Keratinocyte (primary cell): Measurements from ENCODE around the gene SDK1. TPM values are rescaled to one million over a fixed set of nuclear protein-coding genes. Genes with fewer than 3 reads are reported as not detected.

ENCODE experiments used
- DNase-seq: peaks from one replicate; pipeline ENCODE4 v3.0.0-alpha.2; 2011; ENCODE audit warnings: low read depth, missing footprints, low spot score
- FAIRE-seq: peaks from 2 replicates; lab custom pipeline; 2011; peaks lifted over from hg19 to GRCh38; lab: Jason Lieb, UNC
- H2AFZ ChIP-seq: 2 replicates; pipeline ENCODE4 v1.6.0; 2012; ENCODE audit warnings: low read length, control low read depth, inconsistent platforms; ENCODE audit not compliant: control insufficient read depth
- H3K27ac ChIP-seq: 2 replicates; pipeline ENCODE4 v1.5.1; 2011; ENCODE audit warnings: low read length; ENCODE audit not compliant: control insufficient read depth, insufficient read depth
- H3K27me3 ChIP-seq: 3 replicates; pipeline ENCODE4 v1.6.0; 2011; ENCODE audit warnings: low read length; ENCODE audit not compliant: control insufficient read depth, insufficient read depth; ENCODE audit errors: extremely low read depth
- H3K36me3 ChIP-seq, 2 experiments: 2 replicates in 1 of 2; 3 replicates in 1 of 2; pipeline ENCODE4 v1.5.1; 2011; ENCODE audit warnings: low read length in 2 of 2, mild to moderate bottlenecking in 1 of 2; ENCODE audit not compliant: control insufficient read depth in 2 of 2, insufficient read depth in 2 of 2; ENCODE audit errors: extremely low read depth in 1 of 2
- H3K4me1 ChIP-seq: 3 replicates; pipeline ENCODE4 v1.5.1; 2011; ENCODE audit warnings: low read length; ENCODE audit not compliant: control insufficient read depth, insufficient read depth; ENCODE audit errors: extremely low read depth
- H3K4me2 ChIP-seq: 3 replicates; pipeline ENCODE4 v1.6.0; 2011; ENCODE audit warnings: low read depth, low read length; ENCODE audit not compliant: control insufficient read depth, insufficient read depth; ENCODE audit errors: extremely low read depth
- H3K4me3 ChIP-seq, 3 experiments: fragments of 200-600 bp in 1 of 3; sonication (generic) in 1 of 3; 2 replicates in 2 of 3; 3 replicates in 1 of 3; pipeline ENCODE4 v1.5.1; 2011 to 2016; ENCODE audit warnings: low read length in 3 of 3, mild to moderate bottlenecking in 3 of 3, control low read depth in 2 of 3, inconsistent platforms in 1 of 3, low read depth in 1 of 3, mixed read lengths in 1 of 3, mixed run types in 1 of 3, moderate library complexity in 1 of 3; ENCODE audit not compliant: control insufficient read depth in 2 of 3, insufficient read depth in 2 of 3; ENCODE audit errors: extremely low read depth in 1 of 3
- H3K79me2 ChIP-seq: 2 replicates; pipeline ENCODE4 v1.6.0; 2012; ENCODE audit warnings: low read length; ENCODE audit not compliant: control insufficient read depth, insufficient read depth
- H3K9ac ChIP-seq: 3 replicates; pipeline ENCODE4 v1.6.0; 2011; ENCODE audit warnings: low read length; ENCODE audit not compliant: control insufficient read depth, insufficient read depth; ENCODE audit errors: extremely low read depth
- H3K9me1 ChIP-seq: 3 replicates; pipeline ENCODE4 v1.6.0; 2011; ENCODE audit warnings: low read length; ENCODE audit not compliant: control insufficient read depth, insufficient read depth; ENCODE audit errors: extremely low read depth
- H3K9me3 ChIP-seq: 2 replicates; pipeline ENCODE4 v1.5.1; 2012; ENCODE audit warnings: low read depth, low read length; ENCODE audit not compliant: control insufficient read depth
- H4K20me1 ChIP-seq: 3 replicates; pipeline ENCODE4 v1.6.0; 2011; ENCODE audit warnings: low read length; ENCODE audit not compliant: control insufficient read depth, insufficient read depth; ENCODE audit errors: extremely low read depth
- CTCF ChIP-seq, 3 experiments: IDR thresholded peaks in 1 of 3; conservative IDR thresholded peaks in 1 of 3; optimal IDR thresholded peaks in 1 of 3; 2 replicates in 2 of 3; 3 replicates in 1 of 3; pipeline versions ENCODE3 to v1.5.1; 2011; ENCODE audit warnings: low read length in 3 of 3, mild to moderate bottlenecking in 3 of 3, moderate library complexity in 2 of 3, control low read depth in 1 of 3, inconsistent platforms in 1 of 3; ENCODE audit not compliant: insufficient read depth in 2 of 3; ENCODE audit errors: extremely low read depth in 1 of 3
- EZH2 ChIP-seq: IDR thresholded peaks from one replicate; pipeline ENCODE4 v1.6.1; 2012; ENCODE audit warnings: inconsistent platforms, mild to moderate bottlenecking, low read length, moderate library complexity
- dilution Hi-C: fragments of 300-500 bp; cut with MboI; formaldehyde crosslinking; loops from one replicate; pipeline ENCODE4 v1.7.0; 2020; ENCODE audit warnings: low sequenced_read_pairs; ENCODE audit not compliant: extremely low pct_ligation_motif_present
- polyA plus RNA-seq, 5 experiments: library from polyadenylated mRNA; depleted of rRNA in 3 of 5; stranded (reverse) in 3 of 5; stranded (forward) in 1 of 5; unstranded in 1 of 5; fragments of >200 nt; gene quantifications; 1 replicate in 1 of 5; 2 replicates in 3 of 5; 3 replicates in 1 of 5; pipeline versions ENCODE4 v1.2.1 to v1.2.3, GENCODE V29; 2011 to 2012; ENCODE audit warnings: missing spikeins in 2 of 5, low read depth in 1 of 5, low replicate concordance in 1 of 5

Gene SDK1
- polyA plus RNA-seq, 1 donor (not counting 4 experiments of a cell fraction or from before 2014, with no cell fraction given) = 0.66 TPM

GRCh38 chr7:3974329-3974728 lies 673.3 kb downstream of the SDK1 start:
- Histone ChIP-seq H3K27me3 (no peaks in the 10 kb centered on the region), H3K4me1 (no peaks in the 10 kb centered on the region), H4K20me1 (no peaks in the 10 kb centered on the region), H2AFZ (no peak overlapping the region), H3K9me1 (no peaks in the 10 kb centered on the region), H3K36me3 (peaks cover 0 to 4% of the 10 kb centered on the region in 2 experiments), H3K4me2 (no peak overlapping the region), H3K4me3 (no peak overlapping the region), H3K9ac (no peak overlapping the region), H3K79me2 (no peaks in the 10 kb centered on the region), H3K27ac (no peak overlapping the region), H3K9me3 (no peaks in the 10 kb centered on the region)
- dilution Hi-C loops = no loop called here
- TF ChIP-seq CTCF (optimal IDR thresholded peaks at IDR 0.05 in 1 of 3, IDR thresholded peaks at IDR 0.05 in 1 of 3, conservative IDR thresholded peaks at IDR 0.05 in 1 of 3; ENCODE audit: extremely low read depth in 1 of 3, insufficient read depth in 2 of 3, low read length in 3 of 3) (no peak), EZH2 (no peak)
- DNase-seq (no peak), FAIRE-seq (no peak)

GRCh38 chr7:3975371-3975770 lies 674.3 kb downstream of the SDK1 start:
- H3K27me3 ChIP-seq = no peaks in the 10 kb centered on the region
- FAIRE-seq = no peak
- dilution Hi-C loops = no loop called here

More at GRCh38 chr7:3975371-3975770, 674.3 kb downstream of the SDK1 start:
- Histone ChIP-seq H3K36me3 (peaks cover 0 to 4% of the 10 kb centered on the region in 2 experiments), H3K9me3 (no peaks in the 10 kb centered on the region), H3K4me2 (no peak overlapping the region), H2AFZ (no peak overlapping the region), H4K20me1 (no peaks in the 10 kb centered on the region), H3K9ac (no peak overlapping the region), H3K9me1 (no peaks in the 10 kb centered on the region), H3K4me3 (no peak overlapping the region), H3K4me1 (peaks cover 7% of the 10 kb centered on the region), H3K79me2 (no peaks in the 10 kb centered on the region), H3K27ac (no peak overlapping the region)
- TF ChIP-seq CTCF (optimal IDR thresholded peaks at IDR 0.05 in 1 of 3, IDR thresholded peaks at IDR 0.05 in 1 of 3, conservative IDR thresholded peaks at IDR 0.05 in 1 of 3; ENCODE audit: extremely low read depth in 1 of 3, insufficient read depth in 2 of 3, low read length in 3 of 3) = no peak
- TF ChIP-seq EZH2 = no peak
- no peak for DNase-seq
